ENCODE measurements around the gene SCAND1. TPM values are rescaled to one million over a fixed set of nuclear protein-coding genes. Genes with fewer than 3 reads are reported as not detected.

Gene SCAND1
- total and polyA plus RNA-seq, 7 donors: 61.2 to 191 (median 83.1) TPM

- no peak overlapping the region for H3K27ac ChIP-seq
- H3K4me3 ChIP-seq: no peak overlapping the region
- DNase-seq: no peak
- no peaks in the 10 kb centered on the region for H3K4me1 ChIP-seq
- peaks cover 5 to 61% (median 38%) of the 10 kb centered on the region in 4 donors for H3K36me3 ChIP-seq
- TF ChIP-seq EP300 (IDR thresholded peaks at IDR 0.05): no peak
- TF ChIP-seq POLR2AphosphoS5 (IDR thresholded peaks at IDR 0.05): no peak
- TF ChIP-seq CTCF (IDR thresholded peaks at IDR 0.05): no peak
- TF ChIP-seq POLR2A (IDR thresholded peaks at IDR 0.05): no peak
- H3K27me3 ChIP-seq: no peaks in the 10 kb centered on the region
- WGBS, 2 donors: 91% methylated on average over 4 of the region's 4 CpGs
- H3K9me3 ChIP-seq: no peaks in the 10 kb centered on the region
- intact Hi-C loops (cut with DNase I): no loop called here
Measured at GRCh38 chr20:35912881-35913280, 41.4 kb downstream of the SCAND1 start.

GRCh38 chr20:35910254-35910653, 44.0 kb downstream of the SCAND1 start:
- no peak overlapping the region for H3K4me3 ChIP-seq
- no peaks in the 10 kb centered on the region for H3K27me3 ChIP-seq
- no peak overlapping the region for H3K27ac ChIP-seq
- H3K36me3 ChIP-seq: peaks cover 0 to 39% (median 25%) of the 10 kb centered on the region in 4 donors
- DNase-seq: no peak
- TF ChIP-seq POLR2A (IDR thresholded peaks at IDR 0.05) (no peak), POLR2AphosphoS5 (IDR thresholded peaks at IDR 0.05) (no peak), CTCF (IDR thresholded peaks at IDR 0.05) (no peak), EP300 (IDR thresholded peaks at IDR 0.05) (no peak)
- intact Hi-C loops (cut with DNase I): no loop called here
- H3K9me3 ChIP-seq: no peaks in the 10 kb centered on the region
- no peaks in the 10 kb centered on the region for H3K4me1 ChIP-seq
- 94 to 95% methylated on average over 3 of the region's 3 CpGs for WGBS, 2 donors

- intact Hi-C loops (cut with DNase I): no loop called here
- H3K36me3 ChIP-seq: peaks cover 0 to 35% (median 25%) of the 10 kb centered on the region in 4 donors
- no peaks in the 10 kb centered on the region for H3K9me3 ChIP-seq
- no peak overlapping the region for H3K4me3 ChIP-seq
- 94 to 98% methylated on average over 1 of the region's 1 CpG for WGBS, 2 donors
- H3K27me3 ChIP-seq: no peaks in the 10 kb centered on the region
- no peak overlapping the region for H3K27ac ChIP-seq
- TF ChIP-seq POLR2A (IDR thresholded peaks at IDR 0.05) (no peak), CTCF (IDR thresholded peaks at IDR 0.05) (no peak), POLR2AphosphoS5 (IDR thresholded peaks at IDR 0.05) (no peak), EP300 (IDR thresholded peaks at IDR 0.05) (no peak)
- H3K4me1 ChIP-seq: no peaks in the 10 kb centered on the region
- no peak for DNase-seq
Measured at GRCh38 chr20:35909796-35910195, 44.5 kb downstream of the SCAND1 start.

- intact Hi-C loops (cut with DNase I): no loop called here
- Histone ChIP-seq H3K9me3 (no peaks in the 10 kb centered on the region), H3K4me3 (no peak overlapping the region), H3K36me3 (peaks cover 0 to 32% (median 20%) of the 10 kb centered on the region in 4 donors), H3K27ac (no peak overlapping the region), H3K27me3 (no peaks in the 10 kb centered on the region), H3K4me1 (no peaks in the 10 kb centered on the region)
- no peak for TF ChIP-seq CTCF (IDR thresholded peaks at IDR 0.05)
- no peak for TF ChIP-seq EP300 (IDR thresholded peaks at IDR 0.05)
- TF ChIP-seq POLR2AphosphoS5 (IDR thresholded peaks at IDR 0.05): no peak
- DNase-seq: no peak
- WGBS, 2 donors: 84 to 87% methylated on average over 1 of the region's 1 CpG
Measured at GRCh38 chr20:35909176-35909575, 45.1 kb downstream of the SCAND1 start.

- no peaks in the 10 kb centered on the region for H3K27me3 ChIP-seq
- no peak for DNase-seq
- H3K4me3 ChIP-seq: no peak overlapping the region
- TF ChIP-seq EP300 (IDR thresholded peaks at IDR 0.05): no peak
- no peak for TF ChIP-seq POLR2AphosphoS5 (IDR thresholded peaks at IDR 0.05)
- no peak for TF ChIP-seq POLR2A (IDR thresholded peaks at IDR 0.05)
- H3K27ac ChIP-seq: no peak overlapping the region
- H3K9me3 ChIP-seq: no peaks in the 10 kb centered on the region
- H3K36me3 ChIP-seq: peaks cover 0 to 20% (median 9%) of the 10 kb centered on the region in 4 donors
- no peaks in the 10 kb centered on the region for H3K4me1 ChIP-seq
- intact Hi-C loops (cut with DNase I): no loop called here
Measured at GRCh38 chr20:35908007-35908406, 46.3 kb downstream of the SCAND1 start.

Data from sigmoid colon (tissue), 7 donors.